HL-60 (cell line): ENCODE results near the gene LAMA5.
A peak's percentile ranks its signal among the peaks of the same experiment; 100 is the strongest.

ENCODE experiments used
- DNase-seq, 2 experiments: peaks; one replicate each; pipeline ENCODE4 v3.0.0-alpha.2; 2010 to 2020; ENCODE audit warnings: low read depth in 1 of 2, low spot score in 1 of 2
- H3K27ac ChIP-seq: fragments of 250-450 bp; sonication (Bioruptor Pico); replicated peaks from 2 replicates; pipeline ENCODE4 v1.5.1; 2020; ENCODE audit warnings: mild to moderate bottlenecking, moderate library complexity
- H3K27me3 ChIP-seq: fragments of 250-450 bp; sonication (Bioruptor Pico); 2 replicates; pipeline ENCODE4 v1.5.1; 2021; ENCODE audit warnings: mild to moderate bottlenecking, moderate library complexity; ENCODE audit not compliant: insufficient read depth, poor library complexity, severe bottlenecking
- H3K4me3 ChIP-seq: replicated peaks from 2 replicates; pipeline ENCODE4 v1.5.1; 2011; ENCODE audit warnings: mild to moderate bottlenecking, control low read depth, low read length; ENCODE audit not compliant: insufficient read depth
- CTCF ChIP-seq: IDR thresholded peaks from one replicate; pipeline ENCODE4 v1.5.1; 2011; ENCODE audit warnings: low read length, control low read depth, inconsistent platforms; ENCODE audit not compliant: insufficient read depth
- GABPA ChIP-seq: IDR thresholded peaks from 2 replicates; pipeline ENCODE4 v1.6.1; 2012; ENCODE audit warnings: low read depth
- POLR2AphosphoS5 ChIP-seq: IDR thresholded peaks from 2 replicates; pipeline ENCODE4 v1.6.1; 2012; ENCODE audit warnings: low read depth
- REST ChIP-seq: IDR thresholded peaks from 2 replicates; pipeline ENCODE4 v1.6.1; 2012; ENCODE audit warnings: low read depth; ENCODE audit not compliant: insufficient replicate concordance
- SPI1 ChIP-seq: IDR thresholded peaks from 2 replicates; pipeline ENCODE4 v1.6.1; 2012; ENCODE audit warnings: low read depth, mild to moderate bottlenecking, borderline replicate concordance

The LAMA5 gene

GRCh38 chr20:62408640-62409039 is 41.5 kb upstream of the LAMA5 start:
- DNase-seq, result no peak
- TF ChIP-seq GABPA, result no peak
- no peak for TF ChIP-seq CTCF
- TF ChIP-seq REST, result no peak
- no peak for TF ChIP-seq POLR2AphosphoS5
- TF ChIP-seq SPI1, result no peak
- no peaks in the 10 kb centered on the region for H3K27me3 ChIP-seq
- H3K4me3 ChIP-seq, result no peak overlapping the region
- no peak overlapping the region for H3K27ac ChIP-seq

GRCh38 chr20:62408055-62408454 is 40.9 kb upstream of the LAMA5 start:
- DNase-seq, result no peak
- Histone ChIP-seq H3K4me3 (no peak overlapping the region), H3K27ac (peak overlapping the region; percentile 90), H3K27me3 (no peaks in the 10 kb centered on the region)
- no peak for TF ChIP-seq POLR2AphosphoS5
- TF ChIP-seq SPI1, result no peak
- TF ChIP-seq REST, result no peak
- no peak for TF ChIP-seq GABPA
- TF ChIP-seq CTCF, result no peak

- H3K4me3 ChIP-seq, result peak within 1 kb of the TSS; percentile 68
- no peaks in the 10 kb centered on the region for H3K27me3 ChIP-seq
- H3K27ac ChIP-seq, result peak within 1 kb of the TSS; percentile 90
- DNase-seq, result peak; percentile 79 to 92
- TF ChIP-seq CTCF, result no peak
- peak; percentile 49; the same call in 1 of the 2 replicates for TF ChIP-seq SPI1
- TF ChIP-seq GABPA, result peak; percentile 36
- peak; percentile 52 for TF ChIP-seq REST
- TF ChIP-seq POLR2AphosphoS5, result no peak
Measured at GRCh38 chr20:62407221-62407992, 40.3 kb upstream of the LAMA5 start, which contains the start of gene CABLES2. CABLES2 (minus strand) TSS chr20:62407285; CDS start chr20:62407276, 9 bp downstream.
